Ovary (tissue), 3 donors: ENCODE data around the gene TPD52L2.
"Not testable (repeated sequence)": the region's sequence is repeated elsewhere in the genome, so short reads cannot be mapped to it uniquely, and the experiment has no call there.

Experiments
- CTCF ChIP-seq, 3 donors: fragments of 450-650 bp in 2 of 3; fragments of 200-600 bp in 1 of 3; IDR thresholded peaks; one replicate each; pipeline versions ENCODE4 v1.5.1 to v1.8.0; 2016 to 2022; ENCODE audit warnings: antibody characterized with exemption in 3 of 3, mild to moderate bottlenecking in 1 of 3
- EP300 ChIP-seq: sonication (generic); formaldehyde crosslinking; IDR thresholded peaks from one replicate; pipeline ENCODE4 v1.6.1; 2017; ENCODE audit warnings: antibody characterized with exemption
- POLR2A ChIP-seq: fragments of 450-650 bp; IDR thresholded peaks from one replicate; pipeline ENCODE4 v1.6.1; 2017; ENCODE audit warnings: antibody characterized with exemption, mild to moderate bottlenecking, moderate library complexity
- donor health status: DM: no; HTN: no; CAD: no.

- TF ChIP-seq CTCF (IDR thresholded peaks at IDR 0.05); POLR2A; EP300: not testable (repeated sequence)
Observed at GRCh38 chr20:63853733-63854068, 11.4 kb upstream of the TPD52L2 start.
